VCaP (cell line): Measurements from ENCODE around the gene VSIG4.

Experiments used
- H3K27ac ChIP-seq: fragments of 450-650 bp; 2 replicates; pipeline ENCODE4 v1.5.1; 2017
- TF ChIP-seq, protein P1 (sequence below): fragments of 450-650 bp; conservative IDR thresholded peaks from 2 replicates; pipeline ENCODE4 v1.5.1; 2017; ENCODE audit warnings: mild to moderate bottlenecking, moderate library complexity

The VSIG4 gene

DNA sequence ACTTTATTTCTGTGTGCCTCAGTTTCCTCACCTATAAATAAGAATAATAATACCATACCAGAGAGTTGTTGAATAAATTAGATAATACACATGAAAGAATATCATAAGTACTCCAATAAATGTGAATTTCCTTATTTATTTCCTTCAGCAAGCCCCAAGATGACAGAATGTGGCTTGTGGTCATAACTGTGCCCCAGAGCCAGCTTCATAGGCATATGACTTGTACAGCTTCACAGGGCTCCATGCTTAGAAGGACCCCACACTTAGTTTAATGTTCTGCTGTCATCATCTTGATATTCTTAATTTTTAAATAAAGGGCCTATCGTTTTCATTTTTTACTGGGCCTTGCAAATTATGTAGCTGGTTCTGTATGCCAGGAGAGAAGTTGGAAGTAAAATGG, 25.3 kb downstream of the VSIG4 start:
- TF ChIP-seq, protein P1, sequence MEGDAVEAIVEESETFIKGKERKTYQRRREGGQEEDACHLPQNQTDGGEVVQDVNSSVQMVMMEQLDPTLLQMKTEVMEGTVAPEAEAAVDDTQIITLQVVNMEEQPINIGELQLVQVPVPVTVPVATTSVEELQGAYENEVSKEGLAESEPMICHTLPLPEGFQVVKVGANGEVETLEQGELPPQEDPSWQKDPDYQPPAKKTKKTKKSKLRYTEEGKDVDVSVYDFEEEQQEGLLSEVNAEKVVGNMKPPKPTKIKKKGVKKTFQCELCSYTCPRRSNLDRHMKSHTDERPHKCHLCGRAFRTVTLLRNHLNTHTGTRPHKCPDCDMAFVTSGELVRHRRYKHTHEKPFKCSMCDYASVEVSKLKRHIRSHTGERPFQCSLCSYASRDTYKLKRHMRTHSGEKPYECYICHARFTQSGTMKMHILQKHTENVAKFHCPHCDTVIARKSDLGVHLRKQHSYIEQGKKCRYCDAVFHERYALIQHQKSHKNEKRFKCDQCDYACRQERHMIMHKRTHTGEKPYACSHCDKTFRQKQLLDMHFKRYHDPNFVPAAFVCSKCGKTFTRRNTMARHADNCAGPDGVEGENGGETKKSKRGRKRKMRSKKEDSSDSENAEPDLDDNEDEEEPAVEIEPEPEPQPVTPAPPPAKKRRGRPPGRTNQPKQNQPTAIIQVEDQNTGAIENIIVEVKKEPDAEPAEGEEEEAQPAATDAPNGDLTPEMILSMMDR: no peak
- no peak overlapping the region for H3K27ac ChIP-seq

DNA sequence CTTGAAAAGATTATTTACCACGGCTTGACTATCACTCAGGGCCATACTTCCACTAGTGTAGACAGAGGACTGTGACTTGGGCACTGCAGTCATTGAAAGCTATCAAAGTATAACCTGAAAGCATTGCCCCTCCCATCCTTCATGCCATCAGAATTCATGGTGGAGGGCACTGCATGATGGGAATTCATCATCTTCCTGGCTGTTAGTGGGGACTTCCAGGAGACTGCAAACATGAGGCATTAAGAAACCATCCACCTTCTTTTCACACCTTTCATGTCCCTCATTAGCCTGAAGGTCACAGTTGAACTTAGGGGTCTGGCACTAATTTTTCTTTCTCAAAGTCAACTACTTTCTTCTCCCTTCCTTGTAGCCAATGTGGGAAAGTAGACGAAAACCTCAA, 25.8 kb downstream of the VSIG4 start:
- no peak overlapping the region for H3K27ac ChIP-seq
- TF ChIP-seq, protein P1: no peak

DNA sequence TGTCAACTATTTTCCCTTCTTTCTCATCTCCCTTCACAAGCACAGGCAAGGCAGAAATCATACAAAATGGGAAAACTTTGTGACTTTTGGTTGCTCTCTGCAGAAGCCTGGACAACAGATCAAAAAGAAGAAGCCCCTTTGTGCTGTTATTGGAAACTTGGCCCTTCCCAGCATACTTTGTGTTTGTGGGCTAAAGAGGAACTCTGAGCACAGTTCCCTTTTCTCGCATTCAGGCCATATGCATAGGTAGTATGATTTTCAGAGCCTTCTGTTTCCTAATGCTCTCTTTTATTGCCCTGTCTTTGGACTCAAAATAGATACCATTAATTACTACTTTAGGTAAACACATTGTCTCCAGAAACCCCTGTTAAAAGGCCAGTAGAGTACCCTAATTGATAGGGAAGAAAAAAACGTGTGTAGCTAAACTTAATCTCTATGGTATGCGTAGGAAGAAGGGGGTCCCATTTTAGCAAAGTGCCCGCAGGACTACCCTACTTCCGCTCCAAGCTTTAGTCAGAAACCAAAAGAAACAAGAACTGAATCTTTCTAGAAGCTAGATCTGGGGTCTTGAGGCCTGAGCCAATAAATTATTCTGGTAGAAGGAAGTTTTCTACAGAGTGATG, 26.6 kb downstream of the VSIG4 start:
- TF ChIP-seq, protein P1: no peak
- no peak overlapping the region for H3K27ac ChIP-seq

GRCh38 chrX:66012094-66012534, 27.8 kb downstream of the VSIG4 start:
- TF ChIP-seq, protein P1: no peak
- H3K27ac ChIP-seq: no peak overlapping the region

DNA sequence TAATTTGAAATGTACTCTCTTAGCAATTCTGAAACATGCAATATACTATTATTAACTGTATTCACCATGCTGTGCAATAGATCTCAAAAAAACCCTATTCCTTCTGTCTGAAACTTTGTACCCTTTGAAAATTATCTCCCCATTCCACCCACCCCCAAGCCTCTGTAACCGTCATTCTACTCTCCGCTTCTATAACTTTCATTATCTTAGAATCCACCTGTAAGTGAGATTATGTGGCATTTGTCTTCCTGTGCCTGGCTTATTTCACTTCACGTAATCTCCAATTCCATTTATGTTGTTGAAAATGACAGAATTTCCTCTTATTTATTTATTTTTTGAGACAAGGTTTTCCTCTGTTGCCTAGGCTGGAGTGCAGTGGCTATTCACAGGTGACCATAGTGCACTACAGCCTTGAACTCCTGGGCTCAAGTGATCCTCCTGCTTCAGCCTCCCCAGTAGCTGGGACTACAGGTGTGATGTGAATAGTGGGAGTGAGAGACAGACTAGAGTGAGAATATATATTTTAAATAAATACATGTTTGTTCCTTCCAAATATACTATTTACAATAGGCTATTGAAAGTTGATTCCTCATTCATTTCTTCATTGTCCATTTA, 30.5 kb downstream of the VSIG4 start:
- H3K27ac ChIP-seq: no peak overlapping the region
- TF ChIP-seq, protein P1: no peak

GRCh38 chrX:66008328-66008970, 31.4 kb downstream of the VSIG4 start:
- no peak overlapping the region for H3K27ac ChIP-seq
- TF ChIP-seq, protein P1: no peak

DNA sequence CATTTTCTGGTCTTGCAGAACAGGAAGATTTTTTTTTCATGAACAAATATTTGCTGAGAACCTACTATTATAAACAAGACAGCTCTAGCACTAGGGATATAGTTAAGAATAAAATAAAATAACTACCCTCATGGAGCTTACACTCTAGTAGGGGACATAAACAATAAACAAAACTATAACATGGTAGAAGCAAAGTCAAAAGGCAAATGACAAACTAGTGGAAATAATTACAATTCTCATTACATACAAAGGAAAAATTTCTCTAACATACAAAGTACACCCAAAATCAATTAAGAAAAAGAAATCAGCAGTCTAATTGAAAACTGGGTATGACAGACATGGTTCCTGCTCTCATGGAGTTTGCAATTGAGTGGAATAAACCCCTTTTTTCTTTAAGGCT, 32.0 kb downstream of the VSIG4 start:
- TF ChIP-seq, protein P1: no peak
- H3K27ac ChIP-seq: no peak overlapping the region
